GM21390 (cell line): Measurements from ENCODE around the gene NAA16.
"Not testable (repeated sequence)": the region's sequence is repeated elsewhere in the genome, so short reads cannot be mapped to it uniquely, and the experiment has no call there.

Experiments used
- ATAC-seq: cut with Tn5 transposase; IDR thresholded peaks from one replicate; pipeline ENCODE4 v1.9.1; 2021; ENCODE audit not compliant: unreplicated experiment

The NAA16 gene

DNA sequence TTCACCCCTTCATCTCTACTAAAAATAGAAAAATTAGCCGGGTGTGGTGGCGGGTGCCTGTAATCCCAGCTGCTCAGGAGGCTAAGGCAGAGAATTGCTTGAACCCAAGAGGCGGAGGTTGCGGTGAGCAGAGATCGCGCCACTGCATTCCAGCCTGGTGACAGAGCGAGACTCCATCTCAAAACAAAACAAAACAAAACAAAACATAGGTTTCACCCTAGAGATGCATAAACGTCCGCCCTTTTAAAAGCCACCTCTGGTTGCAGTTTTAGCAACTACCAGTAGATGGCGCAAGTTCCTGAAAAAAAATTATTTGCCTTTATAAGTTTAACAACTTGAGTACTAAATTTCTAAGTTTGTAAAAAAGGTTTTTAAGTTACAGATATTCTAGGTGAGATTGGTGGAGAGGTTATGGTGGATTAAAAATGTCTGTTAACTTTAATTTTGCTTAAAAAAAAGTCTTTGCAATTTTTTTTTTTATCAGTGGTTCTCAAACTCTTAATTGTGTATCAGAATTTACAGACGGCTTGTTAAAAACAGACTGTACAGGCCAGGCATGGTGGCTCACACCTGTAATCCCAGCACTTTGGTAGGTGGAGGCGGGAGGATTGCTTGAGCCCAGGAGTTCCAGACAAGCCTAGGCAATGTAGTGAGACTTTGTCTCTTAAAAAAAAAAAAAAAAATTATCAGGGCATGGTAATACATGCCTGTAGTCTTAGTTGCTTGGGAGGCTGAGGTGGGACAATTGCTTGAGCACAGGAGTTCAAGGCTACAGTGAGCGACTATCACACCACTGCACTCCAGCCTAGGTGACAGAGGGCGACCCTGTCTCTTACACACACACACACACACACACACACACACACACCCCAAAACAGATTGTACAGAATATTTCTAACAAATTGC lies 42.1 kb downstream of the NAA16 start:
- ATAC-seq, result peak; percentile 46

DNA sequence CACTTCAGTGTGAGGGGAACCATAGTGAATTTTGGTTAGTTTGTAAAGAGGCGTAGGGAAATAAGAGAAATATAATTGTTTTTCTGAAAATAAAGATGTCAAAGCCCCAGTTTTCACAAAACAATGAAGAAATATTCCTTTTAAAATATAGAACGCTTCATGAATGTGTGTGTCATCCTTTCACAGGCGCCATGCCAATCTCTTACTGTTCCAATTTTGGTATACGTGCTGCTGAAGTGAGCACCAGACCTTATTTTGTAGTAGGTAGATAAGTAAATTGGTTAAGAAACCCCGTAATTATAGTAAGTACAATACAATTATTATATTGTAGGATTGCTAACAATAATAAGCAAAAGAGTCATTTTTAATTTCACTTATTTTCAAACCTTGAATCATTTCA lies 43.3 kb downstream of the NAA16 start:
- no peak for ATAC-seq

DNA sequence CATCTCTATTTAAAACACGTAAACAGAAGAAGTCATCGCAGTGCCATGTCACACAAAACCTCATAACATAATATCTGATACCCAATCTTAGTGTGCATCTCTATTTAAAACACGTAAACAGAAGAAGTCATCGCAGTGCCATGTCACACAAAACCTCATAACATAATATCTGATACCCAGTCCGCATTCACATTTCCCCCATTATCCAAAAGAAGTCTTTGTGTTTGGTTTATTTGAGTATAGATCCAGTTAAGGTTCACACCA lies 45.2 kb downstream of the NAA16 start:
- not testable (repeated sequence) for ATAC-seq

DNA sequence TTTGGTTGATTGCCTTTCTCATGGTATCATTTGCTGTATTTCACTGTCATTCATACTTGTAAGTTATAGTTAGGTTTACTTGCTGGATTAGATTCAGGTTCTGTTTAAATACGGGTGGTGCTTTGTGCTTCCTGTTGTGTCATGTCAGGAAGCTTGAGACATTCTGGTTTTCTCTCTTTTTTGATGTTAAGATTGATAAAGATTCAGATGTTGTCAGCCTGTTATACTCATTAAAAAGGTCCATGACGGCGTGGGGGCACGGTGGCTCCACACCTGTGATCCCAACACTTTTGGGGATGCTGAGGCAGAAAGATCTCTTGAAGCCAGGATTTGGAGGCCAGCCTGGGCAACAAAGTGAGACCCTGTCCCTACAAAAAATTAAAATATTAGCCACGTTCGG lies 45.7 kb downstream of the NAA16 start:
- ATAC-seq, result no peak

DNA sequence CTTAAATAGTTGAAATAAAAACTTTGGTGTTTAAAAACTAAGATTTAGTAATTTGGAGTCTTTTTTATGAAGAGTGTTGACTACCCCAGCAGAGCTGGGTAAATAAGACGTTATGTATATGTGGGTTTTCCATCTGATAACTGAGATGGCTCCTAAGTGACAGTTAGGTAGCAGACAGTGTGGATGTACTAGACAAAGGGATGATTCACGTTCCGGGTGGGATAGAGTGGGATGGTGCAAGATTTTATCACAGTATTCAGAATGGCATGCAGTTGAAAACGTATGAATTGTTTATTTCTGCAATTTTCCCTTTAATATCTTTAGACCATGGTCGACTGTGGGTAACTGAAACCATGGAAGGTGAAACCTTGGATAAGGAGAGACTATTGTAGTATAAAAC lies 50.4 kb downstream of the NAA16 start:
- ATAC-seq, result no peak

DNA sequence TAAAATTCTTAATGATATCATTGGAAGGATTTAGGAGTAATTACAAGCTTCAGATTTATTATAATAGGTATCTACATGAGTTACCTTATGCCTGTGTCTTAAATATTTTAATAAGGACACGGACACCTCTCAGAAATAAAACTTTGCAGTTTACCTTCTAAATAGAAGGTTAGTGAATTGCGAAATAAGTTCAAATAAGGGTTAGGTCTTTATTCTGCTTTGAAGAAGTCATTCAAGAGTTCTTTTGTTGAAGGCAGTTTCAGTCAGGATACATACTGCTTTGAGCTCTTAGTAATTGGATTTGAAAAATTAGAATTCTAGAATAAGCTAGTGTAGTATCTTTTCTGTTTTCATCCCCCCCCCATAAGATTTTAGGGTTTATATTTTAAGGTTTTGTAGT lies 53.0 kb downstream of the NAA16 start:
- ATAC-seq, result no peak

DNA sequence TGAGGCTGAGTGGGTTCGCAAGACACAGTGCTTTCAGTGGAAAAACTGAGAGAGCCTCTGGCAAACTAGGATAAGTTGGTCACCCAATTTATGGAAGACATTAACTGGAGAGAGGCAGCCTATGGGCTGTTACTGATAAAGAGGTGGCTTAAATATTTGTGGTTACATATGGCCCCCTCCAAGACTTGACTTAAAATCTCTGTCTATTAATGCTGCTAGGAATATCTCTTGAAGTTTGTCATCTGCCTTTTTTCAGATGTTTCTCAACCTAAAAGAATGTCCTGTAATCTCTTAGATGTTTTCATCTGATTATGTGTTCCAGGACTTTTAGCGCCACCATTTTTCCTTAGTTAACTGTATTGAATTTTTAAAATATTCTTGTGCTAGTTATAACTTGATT lies 54.6 kb downstream of the NAA16 start:
- ATAC-seq, result no peak

DNA sequence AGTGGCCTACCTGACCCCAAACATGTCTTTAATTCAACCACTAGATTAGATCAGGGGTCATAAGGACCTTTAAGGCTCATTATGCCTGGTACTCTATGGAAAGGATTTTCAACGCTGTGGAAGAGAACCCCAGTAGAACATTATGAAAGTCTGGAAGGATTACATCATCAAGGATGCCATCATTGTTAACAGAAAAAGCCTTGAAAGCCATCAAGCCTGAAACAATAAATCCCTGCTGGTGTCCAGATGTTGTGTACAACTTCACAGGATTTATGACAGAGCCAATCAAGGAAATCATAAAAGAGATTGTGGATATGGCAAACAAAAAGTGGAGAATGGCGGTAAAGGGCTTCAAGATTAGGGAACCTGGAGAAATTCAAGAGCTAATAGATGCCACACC lies 59.7 kb downstream of the NAA16 start:
- no peak for ATAC-seq

DNA sequence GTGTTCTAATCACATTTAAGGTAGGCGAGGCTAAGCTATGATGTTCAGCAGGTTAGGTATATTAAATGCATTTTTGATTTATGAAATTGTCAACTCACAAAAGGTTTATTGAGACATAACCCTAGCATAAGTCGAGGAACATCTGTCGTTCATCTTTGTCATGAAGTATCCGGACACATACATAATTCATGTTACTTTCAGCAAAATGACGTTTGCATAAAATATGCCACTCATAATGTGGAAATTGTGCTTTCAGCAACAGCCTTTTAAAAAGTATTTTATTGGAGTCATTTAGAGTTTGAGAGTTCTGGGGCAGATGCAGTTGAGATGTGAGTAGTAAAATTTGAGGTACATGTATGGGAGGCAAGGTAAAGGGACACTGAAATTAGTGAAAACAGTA lies 66.4 kb downstream of the NAA16 start:
- ATAC-seq, result no peak

DNA sequence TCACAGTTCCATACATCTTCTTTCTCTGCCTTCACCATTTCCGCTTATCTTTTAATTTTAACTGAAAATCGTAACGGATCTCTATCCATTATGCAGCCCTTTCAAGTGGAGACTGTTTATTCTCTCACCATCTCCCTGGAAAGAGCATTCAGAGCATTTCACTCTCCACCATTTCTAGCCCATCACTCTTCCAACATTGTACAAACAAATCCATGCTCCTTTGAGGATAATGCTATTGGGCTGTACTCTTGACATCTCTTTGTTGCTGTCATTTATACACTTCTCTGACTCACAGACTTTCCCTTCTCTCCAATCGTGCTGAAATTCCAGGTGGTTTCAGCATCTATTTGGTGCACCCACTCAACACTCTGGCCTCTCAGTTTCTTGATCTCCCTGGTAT lies 71.4 kb downstream of the NAA16 start:
- ATAC-seq, result no peak

DNA sequence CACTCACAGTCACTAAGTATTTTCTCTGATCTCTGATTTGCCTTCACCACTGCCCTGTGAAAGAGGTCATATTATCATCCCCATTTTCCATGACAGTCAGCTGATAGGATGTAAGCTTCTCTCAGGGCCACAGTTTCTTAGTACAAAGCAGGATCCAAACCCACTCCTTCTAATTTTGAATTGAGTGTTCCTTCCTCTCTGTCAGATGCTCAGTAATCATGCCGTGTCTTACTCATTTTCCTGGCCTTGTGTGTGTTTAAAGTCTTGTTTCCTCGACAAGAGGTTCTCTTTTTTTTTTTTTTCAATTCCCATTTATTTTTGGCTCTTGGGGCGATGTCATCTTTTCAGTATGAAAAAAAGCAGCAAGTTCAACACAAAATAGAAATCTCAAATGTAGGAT lies 72.3 kb downstream of the NAA16 start:
- ATAC-seq, result no peak

DNA sequence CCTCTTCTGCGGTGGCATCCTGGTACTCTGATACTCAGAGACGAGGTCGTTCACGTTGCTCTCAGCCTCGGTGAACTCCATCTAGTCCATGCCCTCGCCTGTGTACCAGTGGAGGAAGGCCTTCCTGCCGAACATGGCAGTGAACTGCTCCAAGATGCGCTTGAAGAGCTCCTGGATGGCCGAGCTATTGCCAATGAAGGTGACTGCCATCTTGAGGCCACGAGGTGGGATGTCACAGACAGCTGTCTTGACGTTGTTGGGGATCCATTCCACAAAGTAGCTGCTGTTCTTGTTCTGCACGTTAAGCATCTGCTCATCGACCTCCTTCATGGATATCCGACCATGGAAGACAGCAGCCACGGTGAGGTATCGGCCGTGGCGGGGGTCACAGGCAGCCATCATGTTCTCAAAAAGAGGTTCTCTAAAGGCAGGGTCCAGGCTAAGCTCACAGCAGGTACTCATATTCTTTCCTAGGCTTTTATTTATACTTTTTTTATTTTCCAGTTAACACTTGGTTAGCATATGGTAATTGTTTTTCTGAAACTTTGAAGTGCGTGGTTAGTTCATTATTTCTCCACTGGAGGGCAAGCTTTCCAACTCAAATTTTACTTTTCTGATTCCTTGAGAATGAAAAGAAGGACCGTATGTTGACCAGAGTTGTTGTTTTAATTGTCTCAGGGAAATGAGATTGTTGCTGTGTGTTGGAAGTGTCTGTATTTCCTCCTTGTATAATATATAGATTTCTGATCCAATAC lies 73.9 kb downstream of the NAA16 start:
- ATAC-seq, result no peak

DNA sequence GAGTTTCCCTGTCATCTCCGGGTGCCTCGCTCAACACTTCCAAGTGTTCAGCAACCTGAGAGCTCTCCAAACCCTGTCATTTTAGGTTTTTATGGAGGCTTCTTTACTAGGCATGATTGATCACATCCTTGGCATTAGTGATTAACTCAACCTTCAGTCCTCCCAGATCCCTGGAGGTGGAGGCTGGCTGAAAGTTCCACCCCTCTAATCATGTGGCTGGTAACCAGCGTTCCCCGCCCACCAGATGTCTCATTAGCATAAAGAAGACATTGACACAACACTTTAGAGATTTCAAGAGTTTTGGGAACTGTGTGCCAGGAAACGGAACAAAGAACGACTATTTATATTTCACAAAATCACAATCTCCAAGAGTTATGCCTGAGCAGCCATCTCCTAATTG lies 75.1 kb downstream of the NAA16 start:
- no peak for ATAC-seq

DNA sequence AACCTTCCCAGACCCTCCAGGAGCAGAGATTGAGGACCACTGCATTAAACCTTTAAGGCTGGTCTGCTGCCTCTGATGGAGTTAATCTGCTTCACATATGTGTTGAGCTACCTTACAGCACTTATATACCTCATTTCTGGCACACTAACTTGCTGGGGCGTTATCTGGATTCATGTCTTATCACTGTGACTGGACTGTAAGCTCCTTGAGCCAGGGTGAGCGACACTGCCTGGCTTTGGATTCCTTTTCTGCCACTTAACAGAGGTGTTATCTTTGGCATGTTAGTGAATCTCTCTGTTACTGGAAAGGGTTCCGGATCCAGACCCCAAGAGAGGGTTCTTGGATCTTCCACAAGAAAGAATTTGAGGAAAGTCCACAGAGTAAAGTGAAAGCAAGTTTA lies 76.5 kb downstream of the NAA16 start:
- ATAC-seq, result no peak

DNA sequence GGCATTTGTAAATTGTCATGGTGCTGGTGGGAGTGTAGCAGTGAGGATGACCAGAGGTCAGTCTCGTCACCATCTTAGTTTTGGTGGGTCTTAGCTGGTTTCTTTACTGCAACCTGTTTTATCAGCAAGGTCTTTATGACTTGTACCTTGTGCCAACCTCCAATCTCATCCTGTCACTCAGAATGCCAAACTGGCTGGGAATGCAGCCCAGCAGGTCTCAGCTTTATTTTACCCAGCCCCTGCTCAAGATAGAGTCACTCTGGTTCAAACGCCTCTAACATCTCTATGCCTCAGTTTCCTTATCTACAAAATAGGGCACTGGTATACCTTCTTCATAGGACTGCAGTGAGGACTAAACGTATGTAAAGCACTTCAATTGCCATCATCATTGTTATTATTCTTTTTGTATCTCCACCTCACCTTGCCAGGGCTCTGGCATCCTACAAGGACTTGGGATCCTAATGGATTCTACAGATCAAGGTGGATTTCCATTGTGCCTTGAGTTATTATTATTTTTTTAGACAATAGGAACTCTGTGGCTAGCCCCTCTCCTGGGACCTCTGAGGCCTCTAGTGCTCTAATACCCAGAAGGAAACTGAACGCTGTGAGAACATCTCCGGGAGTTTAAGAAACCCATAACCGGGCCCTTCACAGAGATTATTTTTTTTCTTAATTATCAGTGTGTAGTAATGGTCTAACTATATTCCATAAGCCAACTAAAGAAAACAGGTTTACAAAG lies 77.2 kb downstream of the NAA16 start:
- no peak for ATAC-seq

DNA sequence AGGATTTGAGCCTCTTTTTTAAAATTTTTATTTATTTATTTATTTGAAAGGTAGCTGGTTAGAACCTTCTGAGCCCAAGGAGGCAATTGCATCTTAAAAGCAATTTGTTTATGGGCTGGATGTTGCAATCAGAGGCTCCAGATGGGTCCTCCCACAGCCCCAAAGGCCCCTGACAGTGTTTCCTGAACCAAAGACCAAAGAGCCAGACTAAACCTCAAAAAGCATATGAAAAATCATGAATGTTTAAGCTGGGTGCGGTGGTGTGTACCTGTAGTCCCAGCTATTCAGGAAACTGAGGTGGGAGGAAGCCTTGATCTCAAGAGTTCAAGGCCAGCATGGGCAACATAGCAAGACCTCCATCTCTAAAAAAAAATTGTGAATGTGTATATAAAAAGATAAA lies 78.5 kb downstream of the NAA16 start:
- no peak for ATAC-seq

DNA sequence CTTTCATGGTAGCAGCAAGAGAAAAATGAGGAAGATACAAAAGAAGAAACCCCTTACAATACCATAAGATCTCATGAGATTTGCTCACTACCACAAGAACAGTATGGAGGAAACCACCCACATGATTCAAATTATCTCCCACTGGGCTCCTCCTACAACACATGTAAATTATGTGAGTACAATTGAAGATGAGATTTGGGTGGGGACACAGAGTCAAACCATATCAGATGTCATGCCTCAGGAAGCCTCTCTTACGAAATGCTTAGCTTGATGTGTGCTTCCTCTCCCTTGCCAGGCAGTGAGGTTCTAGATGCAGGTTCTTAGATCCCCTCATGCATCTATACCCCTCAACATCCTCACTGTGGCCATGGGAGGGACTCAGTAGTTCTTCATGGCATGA lies 83.1 kb downstream of the NAA16 start:
- no peak for ATAC-seq

DNA sequence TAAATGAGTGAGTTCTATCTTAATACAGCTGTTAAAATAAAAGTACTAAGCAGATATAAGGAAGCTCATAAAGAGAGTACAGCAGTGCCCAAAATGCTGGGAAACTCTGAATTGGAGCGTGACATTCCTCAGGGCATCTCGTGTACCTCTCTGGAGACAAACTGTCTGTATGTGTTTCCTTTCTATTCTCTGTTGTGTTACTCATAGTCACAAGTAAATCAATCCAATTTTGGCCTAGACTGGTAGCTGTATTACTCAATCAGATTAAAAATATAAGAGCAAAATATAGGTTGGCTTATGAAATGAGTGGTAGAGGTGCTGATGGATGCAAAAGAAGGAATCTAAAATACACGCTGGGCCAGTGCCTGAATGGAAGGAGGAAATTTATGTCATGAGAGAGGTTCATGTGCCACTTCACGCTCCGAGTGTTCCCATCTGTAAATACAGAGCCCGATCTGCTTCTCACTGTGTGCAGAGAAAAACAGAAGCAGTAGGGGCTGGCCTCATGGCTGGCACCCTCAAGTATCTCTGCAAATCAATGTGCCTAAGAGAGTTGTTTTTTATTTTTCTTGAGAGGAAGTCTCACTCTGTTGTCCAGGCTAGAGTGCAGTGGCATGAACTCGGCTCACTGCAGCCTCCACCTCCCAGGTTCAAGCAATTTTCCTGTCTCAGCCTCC lies 87.6 kb downstream of the NAA16 start:
- ATAC-seq, result no peak

DNA sequence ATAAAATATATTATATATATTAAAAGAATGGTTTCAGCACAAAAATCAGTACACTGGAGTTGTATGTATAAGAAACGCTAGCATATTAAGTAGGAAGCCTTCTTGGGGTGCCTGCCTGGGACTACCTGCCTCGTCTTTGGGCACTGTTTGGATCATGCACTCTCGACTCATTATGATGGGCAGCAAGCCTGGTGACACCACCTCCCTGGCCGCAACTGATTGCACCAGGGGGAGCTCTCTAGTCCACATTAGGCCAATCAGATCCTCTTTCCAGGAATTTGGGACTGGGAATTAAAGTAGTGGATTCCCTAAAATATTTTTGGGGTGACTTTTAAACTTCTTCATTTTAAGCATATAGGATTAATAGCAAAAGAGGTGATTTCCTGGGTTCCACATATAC lies 90.3 kb downstream of the NAA16 start:
- no peak for ATAC-seq

DNA sequence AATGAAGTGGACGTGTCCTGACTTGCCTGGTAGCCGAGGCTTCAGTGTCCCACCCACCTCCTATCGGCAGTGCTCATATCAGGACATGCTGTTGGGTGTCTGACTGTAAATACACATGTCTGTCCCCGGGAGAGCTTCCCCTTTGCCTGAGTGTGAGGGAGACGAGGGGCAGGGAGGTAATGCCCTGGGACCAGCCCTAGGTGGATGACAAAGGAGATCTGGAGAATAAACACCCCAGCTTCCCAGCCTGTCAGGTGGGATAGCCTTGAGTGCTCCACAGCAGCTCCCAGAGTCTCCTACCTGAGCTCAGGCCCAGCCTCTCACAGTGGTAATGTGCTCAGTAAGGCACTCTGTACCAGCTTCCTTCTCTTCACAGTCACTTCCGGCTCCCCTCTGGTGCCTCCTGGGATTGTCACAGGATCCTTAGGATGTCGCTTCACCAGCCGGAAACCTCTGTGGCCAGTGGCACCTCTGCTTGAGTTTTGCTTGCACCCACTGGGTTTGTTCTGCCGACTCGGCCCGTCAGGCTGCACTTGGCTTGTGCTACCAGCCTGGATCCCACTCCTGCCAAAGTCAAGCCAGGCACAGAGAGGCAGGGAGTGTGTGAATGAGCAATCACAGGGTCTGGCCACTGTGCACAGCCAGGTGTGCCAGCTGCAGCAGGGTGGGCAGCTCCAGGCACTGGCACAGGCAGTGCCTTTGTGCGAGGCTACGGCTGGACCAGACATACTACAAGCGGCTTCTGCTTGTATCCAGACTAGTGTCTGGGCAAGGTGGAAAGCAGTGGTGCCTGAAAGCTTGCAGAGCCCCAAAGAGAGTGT lies 91.8 kb downstream of the NAA16 start:
- ATAC-seq, result no peak

DNA sequence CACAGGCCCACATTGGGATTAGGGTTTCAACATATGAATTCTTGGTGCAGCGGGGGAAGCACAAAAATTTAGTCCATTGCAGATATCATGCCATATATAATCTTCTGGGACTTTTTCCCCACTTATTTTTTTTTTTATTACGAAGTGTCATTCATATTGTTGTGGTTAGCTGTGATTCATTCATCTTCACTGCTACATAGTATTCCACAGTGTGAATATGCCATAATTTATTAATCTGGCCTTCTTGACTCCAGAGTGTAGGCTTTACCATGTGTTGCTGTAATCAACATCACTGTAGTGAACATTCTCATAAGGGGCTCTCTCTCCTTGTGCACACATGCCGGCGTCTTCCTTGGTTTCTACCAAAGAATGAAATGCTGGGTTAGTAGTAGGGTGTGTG lies 92.9 kb downstream of the NAA16 start:
- no peak for ATAC-seq
